Thyroid gland (tissue), 4 donors: ENCODE results near the gene DOCK8. TPM values are rescaled to one million over a fixed set of nuclear protein-coding genes. Genes with fewer than 3 reads are reported as not detected.

Source experiments
- DNase-seq, 2 donors: peaks; one replicate each; pipeline ENCODE4 v3.0.0-alpha.2; 2019
- H3K27ac ChIP-seq, 3 donors: fragments of 200-600 bp; sonication (generic); 1 replicate in 2 of 3; 2 replicates in 1 of 3; pipeline ENCODE4 v1.5.1; 2016 to 2019; ENCODE audit warnings: mild to moderate bottlenecking in 1 of 3, moderate library complexity in 1 of 3
- H3K27me3 ChIP-seq: fragments of 200-600 bp; sonication (generic); one replicate; pipeline ENCODE4 v1.5.1; 2019
- H3K36me3 ChIP-seq, 2 donors: fragments of 200-600 bp; sonication (generic); one replicate each; pipeline ENCODE4 v1.5.1; 2016 to 2019
- H3K4me1 ChIP-seq, 2 donors: fragments of 200-600 bp; sonication (generic); one replicate each; pipeline ENCODE4 v1.5.1; 2017 to 2019
- H3K4me3 ChIP-seq, 3 donors: fragments of 200-600 bp; sonication (generic); replicated peaks in 1 of 3; 1 replicate in 2 of 3; 2 replicates in 1 of 3; pipeline ENCODE4 v1.5.1; 2016; ENCODE audit warnings: mild to moderate bottlenecking in 1 of 3
- H3K9me3 ChIP-seq: fragments of 200-600 bp; sonication (generic); one replicate; pipeline ENCODE4 v1.5.1; 2017
- POLR2A ChIP-seq, 2 donors: fragments of 450-650 bp; IDR thresholded peaks; one replicate each; pipeline ENCODE4 v1.6.1; 2017; ENCODE audit warnings: antibody characterized with exemption in 2 of 2, mild to moderate bottlenecking in 2 of 2, moderate library complexity in 1 of 2
- WGBS, 2 donors: methylation state at CpG; one replicate each; pipeline ENCODE4 v1.1.5; 2017; 5-methylcytosine and 5-hydroxymethylcytosine counted together
- intact Hi-C: fragments of 100-400 bp; cut with DNase I; formaldehyde crosslinking; loops from one replicate; pipeline ENCODE4 v1.15.1; 2023
- total RNA-seq, 4 donors: library from RNA; depleted of rRNA; stranded (reverse); fragments of >200 nt; gene quantifications; one replicate each; pipeline ENCODE4 v1.2.3, GENCODE V29; 2016
- TF ChIP-seq, protein P1 (sequence below), 6 experiments: fragments of 200-600 bp in 3 of 6; fragments of 450-650 bp in 3 of 6; sonication (generic) in 3 of 6; IDR thresholded peaks; one replicate each; pipeline ENCODE4 v1.5.1; 2016 to 2019; ENCODE audit warnings: antibody characterized with exemption in 6 of 6, mild to moderate bottlenecking in 2 of 6, inconsistent platforms in 1 of 6, moderate library complexity in 1 of 6

The DOCK8 gene
- total RNA-seq, 4 donors from 2014 or later = 10.1 to 19.5 (median 16.0) TPM

GRCh38 chr9:441126-441525 lies 226.5 kb downstream of the DOCK8 start:
- Histone ChIP-seq H3K9me3 (no peaks in the 10 kb centered on the region), H3K27ac (no peak overlapping the region), H3K27me3 (no peaks in the 10 kb centered on the region), H3K4me3 (no peak overlapping the region), H3K4me1 (peaks cover 0 to 10% of the 10 kb centered on the region in 2 donors), H3K36me3 (peaks cover 0 to 10% of the 10 kb centered on the region in 2 donors)
- WGBS, 2 donors = 84 to 93% methylated on average over 7 of the region's 7 CpGs
- intact Hi-C loops = no loop called here
- no peak for TF ChIP-seq POLR2A (IDR thresholded peaks at IDR 0.05)
- TF ChIP-seq, protein P1, sequence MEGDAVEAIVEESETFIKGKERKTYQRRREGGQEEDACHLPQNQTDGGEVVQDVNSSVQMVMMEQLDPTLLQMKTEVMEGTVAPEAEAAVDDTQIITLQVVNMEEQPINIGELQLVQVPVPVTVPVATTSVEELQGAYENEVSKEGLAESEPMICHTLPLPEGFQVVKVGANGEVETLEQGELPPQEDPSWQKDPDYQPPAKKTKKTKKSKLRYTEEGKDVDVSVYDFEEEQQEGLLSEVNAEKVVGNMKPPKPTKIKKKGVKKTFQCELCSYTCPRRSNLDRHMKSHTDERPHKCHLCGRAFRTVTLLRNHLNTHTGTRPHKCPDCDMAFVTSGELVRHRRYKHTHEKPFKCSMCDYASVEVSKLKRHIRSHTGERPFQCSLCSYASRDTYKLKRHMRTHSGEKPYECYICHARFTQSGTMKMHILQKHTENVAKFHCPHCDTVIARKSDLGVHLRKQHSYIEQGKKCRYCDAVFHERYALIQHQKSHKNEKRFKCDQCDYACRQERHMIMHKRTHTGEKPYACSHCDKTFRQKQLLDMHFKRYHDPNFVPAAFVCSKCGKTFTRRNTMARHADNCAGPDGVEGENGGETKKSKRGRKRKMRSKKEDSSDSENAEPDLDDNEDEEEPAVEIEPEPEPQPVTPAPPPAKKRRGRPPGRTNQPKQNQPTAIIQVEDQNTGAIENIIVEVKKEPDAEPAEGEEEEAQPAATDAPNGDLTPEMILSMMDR (IDR thresholded peaks at IDR 0.05) = no peak
- DNase-seq = no peak

GRCh38 chr9:444528-444927 lies 229.9 kb downstream of the DOCK8 start:
- Histone ChIP-seq H3K27ac (no peak overlapping the region), H3K27me3 (no peaks in the 10 kb centered on the region), H3K36me3 (peaks cover 0 to 10% of the 10 kb centered on the region in 2 donors), H3K4me1 (no peaks in the 10 kb centered on the region), H3K9me3 (no peaks in the 10 kb centered on the region), H3K4me3 (no peak overlapping the region)
- WGBS, 2 donors = 96 to 100% methylated on average over 1 of the region's 1 CpG
- no peak for DNase-seq
- intact Hi-C loops = no loop called here
- TF ChIP-seq, protein P1 (IDR thresholded peaks at IDR 0.05) = no peak
- TF ChIP-seq POLR2A (IDR thresholded peaks at IDR 0.05) = no peak

DNA sequence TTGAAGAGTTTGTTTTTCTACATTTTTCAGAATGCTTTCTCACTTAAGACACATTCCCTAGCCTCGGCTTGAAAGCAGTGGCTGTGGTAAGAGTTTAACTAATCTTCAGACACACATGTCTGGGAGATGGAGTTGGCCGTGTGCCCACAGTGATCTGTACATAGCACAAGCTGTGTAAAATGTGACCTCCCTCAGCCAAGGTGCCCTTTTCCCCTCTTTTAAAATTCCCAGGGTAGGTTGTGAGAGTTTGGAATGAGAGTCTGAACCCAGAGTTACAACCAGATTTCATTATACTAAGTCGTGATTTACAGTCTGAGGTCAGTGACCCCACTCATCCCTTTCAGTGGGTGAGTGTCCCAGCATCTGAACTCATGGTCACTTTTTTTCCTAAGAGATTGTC lies 230.4 kb downstream of the DOCK8 start:
- intact Hi-C loops = no loop called here
- no peak for DNase-seq

DNA sequence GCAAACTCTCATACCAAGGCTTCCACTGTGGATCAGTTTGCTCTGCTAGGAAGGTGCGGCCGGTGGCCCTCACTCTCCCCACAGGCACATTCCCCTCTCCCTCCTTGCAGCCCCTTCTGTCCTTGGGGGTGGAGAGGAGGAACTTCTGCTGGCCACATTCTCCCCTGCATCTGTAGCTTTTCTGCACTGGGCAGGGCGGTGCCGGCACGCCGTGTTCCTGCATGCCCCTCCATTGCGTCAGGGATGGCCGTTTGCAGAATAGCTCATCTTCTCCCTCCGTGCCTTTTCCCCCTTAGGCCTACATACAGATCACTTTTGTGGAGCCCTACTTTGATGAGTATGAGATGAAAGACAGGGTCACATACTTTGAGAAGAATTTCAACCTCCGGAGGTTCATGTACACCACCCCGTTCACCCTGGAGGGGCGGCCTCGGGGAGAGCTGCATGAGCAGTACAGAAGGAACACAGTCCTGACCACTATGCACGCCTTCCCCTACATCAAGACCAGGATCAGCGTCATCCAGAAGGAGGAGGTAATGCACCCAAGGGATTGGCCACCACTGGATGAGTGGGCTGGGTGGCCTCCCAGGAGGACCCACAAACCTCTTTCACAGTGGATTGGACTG lies 231.5 kb downstream of the DOCK8 start:
- intact Hi-C loops = no loop called here
- Histone ChIP-seq H3K27ac (no peak overlapping the region), H3K27me3 (no peaks in the 10 kb centered on the region), H3K4me1 (no peaks in the 10 kb centered on the region), H3K36me3 (peaks cover 0 to 10% of the 10 kb centered on the region in 2 donors), H3K4me3 (no peak overlapping the region), H3K9me3 (no peaks in the 10 kb centered on the region)
- TF ChIP-seq, protein P1 (IDR thresholded peaks at IDR 0.05) = no peak
- no peak for TF ChIP-seq POLR2A (IDR thresholded peaks at IDR 0.05)
- 91 to 99% methylated on average over 15 of the region's 15 CpGs for WGBS, 2 donors
- DNase-seq = no peak

More for the DNA sequence above, 230.4 kb downstream of the DOCK8 start:
- H3K4me1 ChIP-seq = no peaks in the 10 kb centered on the region
- H3K36me3 ChIP-seq = peaks cover 0 to 10% of the 10 kb centered on the region in 2 donors
- TF ChIP-seq, protein P1 (IDR thresholded peaks at IDR 0.05) = no peak
- TF ChIP-seq POLR2A (IDR thresholded peaks at IDR 0.05) = no peak
- H3K9me3 ChIP-seq = no peaks in the 10 kb centered on the region
- no peak overlapping the region for H3K4me3 ChIP-seq
- no peak overlapping the region for H3K27ac ChIP-seq
- no peaks in the 10 kb centered on the region for H3K27me3 ChIP-seq
- WGBS, 2 donors = 54 to 70% methylated on average over 3 of the region's 3 CpGs

DNA sequence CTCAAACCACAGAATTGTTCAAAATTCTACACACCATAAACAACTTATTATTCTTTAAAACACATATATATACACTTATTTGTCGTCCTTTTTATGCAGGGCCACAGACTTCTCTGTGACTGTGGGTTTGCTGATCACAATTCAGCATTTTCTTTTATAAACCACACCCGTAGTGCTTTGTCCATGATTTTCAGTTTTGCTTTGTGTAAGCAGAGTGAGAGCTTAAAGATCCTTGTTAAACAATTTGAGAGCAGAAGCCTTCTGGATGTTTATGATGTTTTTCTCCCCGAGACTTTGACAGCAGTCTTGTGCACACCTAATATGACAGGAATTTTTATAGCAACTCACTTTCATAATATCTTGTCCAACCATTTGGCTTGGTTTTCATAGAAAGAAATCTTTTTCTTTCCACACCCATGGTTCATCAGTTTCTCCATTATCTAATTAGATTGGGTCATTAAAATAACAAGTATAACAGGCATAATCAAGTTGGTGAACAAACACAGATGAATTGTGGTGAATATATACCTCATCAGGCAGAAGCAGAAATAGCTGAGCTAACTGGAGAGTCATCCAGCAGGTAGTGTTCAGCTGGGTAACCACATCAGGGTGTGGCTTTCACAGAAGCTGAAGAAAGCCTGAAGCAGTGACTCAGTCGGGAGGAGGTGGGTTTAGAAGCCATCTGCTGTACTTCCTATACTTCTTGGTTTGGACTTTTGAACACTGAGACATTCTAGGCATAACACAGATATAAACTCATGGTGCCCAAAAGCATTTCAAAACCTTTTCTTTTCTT lies 232.8 kb downstream of the DOCK8 start:
- no peak for DNase-seq
- WGBS, 2 donors = 69 to 73% methylated on average over 4 of the region's 4 CpGs
- Histone ChIP-seq H3K27ac (no peak overlapping the region), H3K4me3 (no peak overlapping the region), H3K4me1 (no peaks in the 10 kb centered on the region), H3K36me3 (peaks cover 0 to 8% of the 10 kb centered on the region in 2 donors), H3K27me3 (no peaks in the 10 kb centered on the region), H3K9me3 (no peaks in the 10 kb centered on the region)
- no peak for TF ChIP-seq POLR2A (IDR thresholded peaks at IDR 0.05)
- TF ChIP-seq, protein P1 (IDR thresholded peaks at IDR 0.05) = no peak
- intact Hi-C loops = no loop called here
